ENCODE data around the gene MAPT.
"Not testable (repeated sequence)": the region's sequence is repeated elsewhere in the genome, so short reads cannot be mapped to it uniquely, and the experiment has no call there.

Gene MAPT

GRCh38 chr17:45906237-45906636 is 11.9 kb downstream of the MAPT start:
- TF ChIP-seq CTCF (conservative IDR thresholded peaks at IDR 0.05; ENCODE audit: low read depth, low read length), result no peak
- no peak for DNase-seq (ENCODE audit: low read depth)
- no peak overlapping the region for H3K4me3 ChIP-seq (ENCODE audit: low read length)

- no peak for TF ChIP-seq CTCF (conservative IDR thresholded peaks at IDR 0.05; ENCODE audit: low read depth, low read length)
- H3K4me3 ChIP-seq (ENCODE audit: low read length), result no peak overlapping the region
- DNase-seq (ENCODE audit: low read depth), result no peak
These were observed 12.7 kb downstream of the MAPT start for GRCh38 chr17:45906927-45907622.

- no peak for DNase-seq (ENCODE audit: low read depth)
- no peak overlapping the region for H3K4me3 ChIP-seq (ENCODE audit: low read length)
- no peak for TF ChIP-seq CTCF (conservative IDR thresholded peaks at IDR 0.05; ENCODE audit: low read depth, low read length)
These were observed 13.5 kb downstream of the MAPT start for GRCh38 chr17:45907750-45908395.

GRCh38 chr17:45908460-45908859 is 14.1 kb downstream of the MAPT start:
- no peak for DNase-seq (ENCODE audit: low read depth)
- TF ChIP-seq CTCF (conservative IDR thresholded peaks at IDR 0.05; ENCODE audit: low read depth, low read length), result no peak
- H3K4me3 ChIP-seq (ENCODE audit: low read length), result no peak overlapping the region

- no peak for DNase-seq (ENCODE audit: low read depth)
- H3K4me3 ChIP-seq (ENCODE audit: low read length), result no peak overlapping the region
- no peak for TF ChIP-seq CTCF (conservative IDR thresholded peaks at IDR 0.05; ENCODE audit: low read depth, low read length)
These were observed 14.6 kb downstream of the MAPT start for GRCh38 chr17:45908935-45909334.

GRCh38 chr17:45910667-45911066 is 16.3 kb downstream of the MAPT start:
- no peak for DNase-seq (ENCODE audit: low read depth)
- H3K4me3 ChIP-seq (ENCODE audit: low read length), result no peak overlapping the region
- no peak for TF ChIP-seq CTCF (conservative IDR thresholded peaks at IDR 0.05; ENCODE audit: low read depth, low read length)

- DNase-seq (ENCODE audit: low read depth), result no peak
- no peak for TF ChIP-seq CTCF (conservative IDR thresholded peaks at IDR 0.05; ENCODE audit: low read depth, low read length)
- no peak overlapping the region for H3K4me3 ChIP-seq (ENCODE audit: low read length)
These were observed 18.0 kb downstream of the MAPT start for GRCh38 chr17:45912319-45912718.

GRCh38 chr17:45913030-45913429 is 18.7 kb downstream of the MAPT start:
- not testable (repeated sequence) for DNase-seq (ENCODE audit: low read depth); H3K4me3 ChIP-seq (ENCODE audit: low read length)

Data from retinal pigment epithelial cell (primary cell).